Ishikawa (cell line): Measurements from ENCODE around the gene HLA-C.

Experiments
- CEBPB ChIP-seq: IDR thresholded peaks from 2 replicates; pipeline ENCODE4 v1.6.1; 2012
- CREB1 ChIP-seq: IDR thresholded peaks from 2 replicates; pipeline ENCODE4 v1.6.1; 2012; ENCODE audit warnings: low read depth
- EGR1 ChIP-seq: IDR thresholded peaks from 2 replicates; pipeline ENCODE4 v1.6.1; 2012
- EP300 ChIP-seq: IDR thresholded peaks from 2 replicates; pipeline ENCODE4 v1.6.1; 2012; ENCODE audit warnings: borderline replicate concordance
- FOXM1 ChIP-seq: IDR thresholded peaks from 2 replicates; pipeline ENCODE4 v1.6.1; 2012; ENCODE audit warnings: low read depth, borderline replicate concordance
- NFIC ChIP-seq: IDR thresholded peaks from 2 replicates; pipeline ENCODE4 v1.6.1; 2012
- RAD21 ChIP-seq: IDR thresholded peaks from 2 replicates; pipeline ENCODE4 v1.6.1; 2012; ENCODE audit warnings: low read depth
- REST ChIP-seq: IDR thresholded peaks from 2 replicates; pipeline ENCODE4 v1.6.1; 2012; ENCODE audit warnings: low read depth, mild to moderate bottlenecking
- TAF1 ChIP-seq: IDR thresholded peaks from 2 replicates; pipeline ENCODE4 v1.6.1; 2012; ENCODE audit warnings: low read depth, mild to moderate bottlenecking
- TCF12 ChIP-seq: IDR thresholded peaks from 2 replicates; pipeline ENCODE4 v1.6.1; 2012; ENCODE audit warnings: low read depth
- TEAD4 ChIP-seq: IDR thresholded peaks from 2 replicates; pipeline ENCODE4 v1.6.1; 2012
- YY1 ChIP-seq: IDR thresholded peaks from 2 replicates; pipeline ENCODE4 v1.6.1; 2012; ENCODE audit warnings: low read depth
- ZBTB7A ChIP-seq: IDR thresholded peaks from 2 replicates; pipeline ENCODE4 v1.6.1; 2012; ENCODE audit warnings: low read depth
- TF ChIP-seq, protein P1 (sequence below): IDR thresholded peaks from 2 replicates; pipeline ENCODE4 v1.6.1; 2012
- TF ChIP-seq, protein P2 (sequence below): IDR thresholded peaks from 2 replicates; pipeline ENCODE4 v1.6.1; 2012

Gene HLA-C

DNA sequence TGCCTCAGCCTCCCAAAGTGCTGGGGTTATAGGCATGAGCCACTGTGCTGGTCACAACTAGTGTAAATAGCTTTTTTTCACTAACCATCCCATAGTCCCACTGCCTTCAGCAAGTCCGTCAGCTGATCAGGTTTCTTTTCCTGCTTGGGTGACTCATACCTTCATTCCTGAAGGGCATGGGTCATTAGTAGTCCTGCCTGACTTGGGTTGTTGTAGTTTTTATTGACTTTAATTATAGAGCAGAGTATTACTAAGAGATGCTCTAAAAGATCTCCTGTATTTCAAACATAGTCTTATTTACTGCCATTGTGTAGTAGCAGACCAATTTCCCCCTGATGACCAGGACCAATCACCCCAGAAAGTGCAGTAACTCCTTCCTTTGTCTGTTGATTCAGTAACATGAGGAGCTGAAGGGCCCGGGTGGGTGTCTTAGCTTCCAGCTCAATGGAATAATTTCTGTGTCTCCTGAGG lies 25.8 kb downstream of the HLA-C start:
- TF ChIP-seq TCF12 (no peak; the same call in 1 of the 2 replicates), ZBTB7A (no peak), TAF1 (no peak), YY1 (no peak), EP300 (no peak)
- TF ChIP-seq, protein P1, sequence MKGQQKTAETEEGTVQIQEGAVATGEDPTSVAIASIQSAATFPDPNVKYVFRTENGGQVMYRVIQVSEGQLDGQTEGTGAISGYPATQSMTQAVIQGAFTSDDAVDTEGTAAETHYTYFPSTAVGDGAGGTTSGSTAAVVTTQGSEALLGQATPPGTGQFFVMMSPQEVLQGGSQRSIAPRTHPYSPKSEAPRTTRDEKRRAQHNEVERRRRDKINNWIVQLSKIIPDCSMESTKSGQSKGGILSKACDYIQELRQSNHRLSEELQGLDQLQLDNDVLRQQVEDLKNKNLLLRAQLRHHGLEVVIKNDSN, result peak; percentile 69

DNA sequence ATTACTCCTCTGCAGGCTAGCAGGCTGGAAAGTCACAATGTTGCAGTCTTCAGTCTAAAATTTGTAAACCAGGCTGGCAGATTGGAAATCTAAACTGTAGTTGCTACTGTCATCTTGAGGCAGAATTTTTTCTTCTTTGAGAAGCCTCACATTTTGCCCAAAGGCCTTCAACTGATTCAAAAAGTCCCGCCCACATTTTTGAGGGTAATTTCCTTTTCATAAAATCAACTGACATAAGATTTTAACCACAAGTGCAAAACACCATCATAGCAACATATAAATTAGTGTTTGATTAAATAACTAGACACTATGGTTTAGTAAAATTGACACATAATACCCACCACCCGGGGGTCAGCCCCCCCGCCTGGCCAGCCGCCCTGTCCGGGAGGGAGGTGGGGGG lies 28.4 kb downstream of the HLA-C start:
- no peak for TF ChIP-seq CREB1

- TF ChIP-seq, protein P2, sequence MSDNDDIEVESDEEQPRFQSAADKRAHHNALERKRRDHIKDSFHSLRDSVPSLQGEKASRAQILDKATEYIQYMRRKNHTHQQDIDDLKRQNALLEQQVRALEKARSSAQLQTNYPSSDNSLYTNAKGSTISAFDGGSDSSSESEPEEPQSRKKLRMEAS, result no peak
- TF ChIP-seq TCF12, result no peak
- TF ChIP-seq NFIC, result no peak
- no peak for TF ChIP-seq ZBTB7A
- TF ChIP-seq TAF1, result no peak
- no peak for TF ChIP-seq YY1
- no peak for TF ChIP-seq EGR1
- TF ChIP-seq CREB1, result no peak
Measured at GRCh38 chr6:31239854-31240253, 32.0 kb downstream of the HLA-C start.

- no peak for TF ChIP-seq FOXM1
- no peak for TF ChIP-seq CREB1
- no peak for TF ChIP-seq ZBTB7A
- TF ChIP-seq RAD21, result no peak
- no peak for TF ChIP-seq YY1
- TF ChIP-seq TEAD4, result no peak
- TF ChIP-seq, protein P2, result no peak
- TF ChIP-seq, protein P1, result no peak
- TF ChIP-seq EP300, result no peak
- no peak for TF ChIP-seq TCF12
- TF ChIP-seq CEBPB, result no peak
- TF ChIP-seq EGR1, result no peak
Measured at GRCh38 chr6:31228476-31228875, 43.4 kb downstream of the HLA-C start.

DNA sequence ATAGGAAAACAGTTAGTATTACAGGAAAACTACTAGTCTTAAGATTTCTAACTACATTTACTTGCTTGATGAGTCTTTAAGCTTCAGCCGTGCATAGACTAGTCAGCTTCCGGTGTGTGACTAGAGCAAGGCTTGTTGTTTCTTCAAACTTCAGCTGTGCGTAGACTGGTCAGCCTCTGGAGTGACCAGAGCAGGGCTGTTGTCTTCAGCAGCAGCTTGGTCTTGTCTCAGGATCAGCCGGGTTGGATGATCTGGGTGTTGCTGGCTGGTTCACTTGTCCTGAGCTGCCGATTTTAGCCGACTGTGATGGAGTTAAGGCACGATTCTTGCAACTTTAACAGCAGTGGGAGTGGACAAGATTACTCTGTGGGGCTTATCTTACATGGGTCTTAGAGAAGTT lies 44.7 kb downstream of the HLA-C start:
- TF ChIP-seq TEAD4 (no peak), CEBPB (no peak), FOXM1 (no peak), YY1 (no peak), NFIC (no peak), EP300 (no peak), TAF1 (no peak), ZBTB7A (no peak), CREB1 (no peak), RAD21 (no peak), REST (no peak), TCF12 (no peak)
- TF ChIP-seq, protein P2, result no peak
- TF ChIP-seq, protein P1, result no peak

- TF ChIP-seq ZBTB7A, result no peak
- TF ChIP-seq FOXM1, result no peak
- no peak for TF ChIP-seq EP300
Measured at GRCh38 chr6:31225735-31226134, 46.2 kb downstream of the HLA-C start.

GRCh38 chr6:31222496-31222895 lies 49.4 kb downstream of the HLA-C start:
- TF ChIP-seq TAF1 (no peak), REST (no peak), EGR1 (no peak), FOXM1 (no peak), EP300 (no peak), NFIC (no peak)
- TF ChIP-seq, protein P1, result no peak
- TF ChIP-seq, protein P2, result no peak
